ENCODE data around the gene UMAD1. TPM values are rescaled to one million over a fixed set of nuclear protein-coding genes. Genes with fewer than 3 reads are reported as not detected.

UMAD1 gene
- total and polyA plus RNA-seq, 2 of the 4 experiments (the other 2 are of a cell fraction): 5.2 to 8.4 TPM

GRCh38 chr7:7867846-7868571 is 227.5 kb downstream of the UMAD1 start:
- Histone ChIP-seq H4K8ac (ENCODE audit: low read depth in 2 of 2, low read length in 2 of 2) (no peak overlapping the region), H2BK5ac (ENCODE audit: low read depth, low read length, poor library complexity, severe bottlenecking) (no peak overlapping the region), H3K9me1 (ENCODE audit: insufficient read depth, low read length) (no peaks in the 10 kb centered on the region), H3K4me3 (ENCODE audit: insufficient read depth, low read depth, low read length) (no peak overlapping the region), H3K27ac (ENCODE audit: insufficient read depth, low read length) (no peak overlapping the region), H3K23ac (ENCODE audit: low read depth, low read length) (no peak overlapping the region), H3K4me1 (ENCODE audit: control insufficient read depth, insufficient read depth, low read length) (no peaks in the 10 kb centered on the region), H2AK9ac (replicated peaks; ENCODE audit: low read depth, low read length, poor library complexity) (no peak overlapping the region), H3K18ac (ENCODE audit: low read depth, low read length) (no peak overlapping the region), H2BK15ac (ENCODE audit: low read depth, low read length) (no peak overlapping the region), H4K5ac (ENCODE audit: low read depth, low read length) (no peak overlapping the region), H2BK120ac (ENCODE audit: low read depth, low read length) (no peak overlapping the region), H2AFZ (replicated peaks; ENCODE audit: low read length, poor library complexity) (no peak overlapping the region), H3K56ac (ENCODE audit: extremely low read depth, insufficient read depth, low read length) (no peak overlapping the region), H2AK5ac (ENCODE audit: low read depth, low read length) (no peak overlapping the region), H4K91ac (ENCODE audit: insufficient read depth, low read depth, low read length) (no peak overlapping the region), H2BK20ac (ENCODE audit: low read depth, low read length) (no peak overlapping the region), H3K79me1 (ENCODE audit: low read depth in 1 of 2, low read length in 2 of 2) (no peaks in the 10 kb centered on the region), H4K20me1 (ENCODE audit: insufficient read depth, low read length) (no peaks in the 10 kb centered on the region), H3K9ac (ENCODE audit: low read depth, low read length) (no peak overlapping the region), H3K4ac (ENCODE audit: low read depth, low read length) (no peak overlapping the region), H3K27me3 (ENCODE audit: control insufficient read depth, insufficient read depth, low read length) (no peaks in the 10 kb centered on the region), H3K9me3 (ENCODE audit: control insufficient read depth, insufficient read depth, low read length) (no peaks in the 10 kb centered on the region), H3K36me3 (ENCODE audit: control insufficient read depth, insufficient read depth, low read length) (no peaks in the 10 kb centered on the region), H3K14ac (replicated peaks; ENCODE audit: low read depth, low read length) (no peak overlapping the region), H3K4me2 (ENCODE audit: low read depth, low read length) (no peak overlapping the region)
- WGBS, 2 experiments (ENCODE audit: extremely low coverage in 2 of 2, insufficient read length in 1 of 2): no CpG with 5 or more reads among the region's 10 CpGs
- no TSS peak for BruUV-seq (replicated peaks)
- in situ Hi-C loops (cut with MboI; ENCODE audit: low sequenced_read_pairs) (no loop called here), dilution Hi-C loops (cut with HindIII; ENCODE audit: low sequenced_read_pairs, unreplicated experiment) (no loop called here), intact Hi-C loops (cut with micrococcal nuclease) (no loop called here)
- ChIA-PET POLR2A (ENCODE audit: unreplicated experiment) (no interaction called here), CTCF (interaction anchor here (0.7 kb wide), 1 partner anchor 136 kb away, joined by 9 read pairs; no protein-coding TSS in a partner anchor)
- no peak for ATAC-seq (ENCODE audit: low read depth)
- no peak for DNase-seq
- no peak for TF ChIP-seq MXI1 (IDR thresholded peaks at IDR 0.05; ENCODE audit: borderline replicate concordance, low read depth, low read length)
- no peak for TF ChIP-seq CEBPB (IDR thresholded peaks at IDR 0.05; ENCODE audit: low read depth, low read length)
- TF ChIP-seq MAFK (IDR thresholded peaks at IDR 0.05; ENCODE audit: low read depth, low read length): no peak
- TF ChIP-seq SMC3 (IDR thresholded peaks at IDR 0.05; ENCODE audit: low read depth, low read length): no peak
- TF ChIP-seq ELK1 (IDR thresholded peaks at IDR 0.05; ENCODE audit: borderline replicate concordance, low read depth, low read length): no peak
- TF ChIP-seq CTCF (conservative IDR thresholded peaks at IDR 0.05; ENCODE audit: low read depth, low read length): no peak
- no peak for TF ChIP-seq RFX5 (IDR thresholded peaks at IDR 0.05; ENCODE audit: low read depth, low read length)
- no peak for TF ChIP-seq RCOR1 (IDR thresholded peaks at IDR 0.05; ENCODE audit: insufficient replicate concordance, low read length)
- no peak for TF ChIP-seq NFE2L2 (IDR thresholded peaks at IDR 0.05; ENCODE audit: low read depth, low read length)
